Esophagus mucosa (tissue), 1 donor: ENCODE measurements around the gene ATP4A. TPM values are rescaled to one million over a fixed set of nuclear protein-coding genes. Genes with fewer than 3 reads are reported as not detected.
A peak's percentile ranks its signal among the peaks of the same experiment; 100 is the strongest.

Source experiments
- ATAC-seq: fragments of 200-7000 bp; cut with Tn5 transposase; one replicate; pipeline ENCODE4 v1.9.1; 2020
- total RNA-seq: library from RNA; stranded (reverse); gene quantifications from one replicate; pipeline ENCODE4 v1.2.4, GENCODE V29; 2023
- donor health status: DM: yes; HTN: yes; CAD: no.

Gene ATP4A
- total RNA-seq, 1 donor from 2014 or later, result not detected

DNA sequence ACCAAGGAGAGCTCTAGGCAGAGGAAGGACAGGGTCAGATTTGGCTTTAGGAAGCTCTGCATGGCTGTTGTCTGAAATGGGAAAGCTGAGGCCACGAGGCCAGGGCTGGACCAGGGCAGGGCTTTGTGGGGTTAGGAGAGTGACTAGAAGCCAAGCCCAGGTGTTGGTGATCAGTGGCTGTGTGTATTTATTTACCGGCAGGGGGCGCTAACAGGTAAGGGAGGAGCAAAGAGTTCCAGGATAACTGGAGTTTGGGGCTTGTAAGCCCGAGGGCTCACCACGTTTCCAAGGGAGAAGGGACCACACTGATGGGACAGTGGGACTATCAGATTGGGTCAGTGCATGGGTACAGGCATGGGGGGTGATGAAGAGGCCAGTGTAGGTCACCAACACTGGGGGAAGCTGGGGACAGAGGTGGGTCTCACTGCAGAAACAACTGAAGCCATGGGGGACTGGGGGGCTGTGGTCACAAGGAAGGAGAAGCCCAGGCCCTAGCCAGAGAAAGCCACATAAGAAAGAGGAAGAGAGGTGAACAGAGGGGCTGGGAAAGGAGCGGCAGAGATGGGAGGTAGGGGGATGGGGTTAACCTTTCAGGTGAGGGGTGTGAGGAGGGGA lies 14.2 kb downstream of the ATP4A start:
- ATAC-seq, result peak; percentile 36

- no peak for ATAC-seq
Measured at GRCh38 chr19:35546532-35546931, 16.9 kb downstream of the ATP4A start.

DNA sequence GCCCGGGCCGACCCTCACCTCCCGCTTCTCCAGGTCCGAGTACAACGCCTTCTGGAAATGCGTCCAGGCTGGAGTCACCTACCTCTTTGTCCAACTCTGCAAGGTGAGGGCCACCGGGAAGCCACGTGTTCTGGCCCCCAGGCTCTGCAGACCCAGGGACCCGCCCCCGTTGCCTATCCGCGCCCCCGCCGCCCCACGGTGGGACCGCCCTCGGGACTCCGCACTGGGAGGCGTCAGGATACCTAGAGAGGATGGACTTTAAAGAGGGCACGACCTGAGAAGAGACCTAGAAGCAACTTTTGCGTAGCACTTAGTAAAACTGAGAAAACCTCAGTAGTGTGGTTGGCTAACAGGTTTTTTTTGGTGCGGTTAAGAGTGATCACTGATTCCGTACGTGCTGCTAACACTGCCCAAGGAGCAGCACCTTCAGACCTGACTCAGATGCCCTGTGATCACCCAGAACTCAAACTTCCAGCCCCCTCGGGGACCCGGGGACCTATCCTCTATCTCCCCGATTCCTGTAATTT lies 17.5 kb downstream of the ATP4A start:
- ATAC-seq, result peak; percentile 42

DNA sequence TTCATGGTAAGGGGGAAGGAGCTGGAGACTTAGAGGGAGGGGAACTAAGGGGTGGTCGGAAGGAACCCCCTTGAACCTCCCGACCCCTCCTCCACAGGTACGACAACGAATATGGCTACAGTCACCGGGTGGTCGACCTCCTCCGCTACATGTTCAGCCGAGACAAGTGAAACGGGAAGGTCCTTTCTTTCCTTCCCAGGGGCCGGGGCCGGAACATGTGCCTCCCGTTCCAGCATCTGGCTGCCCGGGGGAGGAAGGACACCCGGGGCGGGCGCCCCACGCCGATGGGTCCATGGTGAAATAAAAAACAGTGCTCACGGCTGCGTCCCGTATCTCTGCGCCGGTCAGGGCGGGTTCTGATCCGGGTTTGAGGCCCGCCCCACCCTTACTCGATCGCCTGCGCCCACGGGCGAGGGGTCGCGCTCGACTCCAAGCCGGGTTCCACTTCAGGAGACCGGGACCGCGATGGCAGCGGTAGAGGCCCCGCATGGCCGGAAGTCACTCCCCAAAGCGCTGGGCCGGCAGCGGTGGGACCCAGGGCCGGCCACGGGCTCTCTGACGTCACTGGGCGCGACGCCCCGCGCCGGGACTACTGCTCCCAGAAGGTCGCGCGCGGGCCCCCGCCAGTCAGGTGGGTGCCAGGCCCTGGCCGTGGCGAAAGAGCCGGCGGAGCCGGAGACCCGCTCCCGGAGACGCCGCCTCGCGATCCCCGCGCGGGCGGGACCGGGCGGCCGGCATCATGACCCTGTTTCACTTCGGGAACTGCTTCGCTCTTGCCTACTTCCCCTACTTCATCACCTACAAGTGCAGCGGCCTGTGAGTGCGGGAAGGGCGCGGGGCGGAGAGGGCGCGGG lies 18.2 kb downstream of the ATP4A start, which contains the start of gene TMEM147:
TMEM147 (plus strand) TSS at position 626 of the 854 bp plus-strand sequence; CDS start at position 740, 114 bp downstream.
- peak; percentile 91 for ATAC-seq

- no peak for ATAC-seq
Measured at GRCh38 chr19:35544110-35544802, 19.2 kb downstream of the ATP4A start.

DNA sequence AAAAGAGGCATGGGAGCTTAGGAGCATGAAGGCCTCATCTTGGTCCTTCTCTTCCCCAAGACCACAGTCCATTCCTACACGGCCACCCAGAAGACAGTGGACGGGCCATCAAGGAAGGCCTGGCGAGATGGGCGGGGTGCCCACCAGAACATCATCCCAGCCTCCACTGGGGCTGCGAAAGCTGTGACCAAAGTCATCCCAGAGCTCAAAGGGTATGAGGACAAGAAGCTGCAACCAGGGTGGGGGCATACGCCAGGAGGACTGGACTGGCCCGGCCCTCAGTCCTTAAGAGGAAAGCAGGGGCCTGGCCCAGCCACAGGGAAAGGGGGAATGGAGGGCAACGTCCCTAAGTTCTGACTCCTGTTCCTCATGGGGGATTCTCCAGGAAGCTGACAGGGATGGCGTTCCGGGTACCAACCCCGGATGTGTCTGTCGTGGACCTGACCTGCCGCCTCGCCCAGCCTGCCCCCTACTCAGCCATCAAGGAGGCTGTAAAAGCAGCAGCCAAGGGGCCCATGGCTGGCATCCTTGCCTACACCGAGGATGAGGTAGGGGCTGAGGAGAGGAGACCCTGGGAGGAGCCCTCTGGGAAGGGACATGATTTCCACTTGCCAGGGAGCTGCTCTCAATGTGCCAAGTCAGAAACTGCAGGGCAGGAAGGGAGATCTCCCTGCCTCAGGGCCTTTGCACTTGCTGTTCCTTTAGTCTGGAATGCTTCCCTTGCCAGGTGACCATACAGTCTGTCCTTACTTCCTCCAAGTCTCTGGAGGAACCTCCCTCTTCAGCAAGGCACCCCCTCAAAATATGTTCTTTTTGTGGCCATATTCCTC lies 20.0 kb downstream of the ATP4A start:
- no peak for ATAC-seq

DNA sequence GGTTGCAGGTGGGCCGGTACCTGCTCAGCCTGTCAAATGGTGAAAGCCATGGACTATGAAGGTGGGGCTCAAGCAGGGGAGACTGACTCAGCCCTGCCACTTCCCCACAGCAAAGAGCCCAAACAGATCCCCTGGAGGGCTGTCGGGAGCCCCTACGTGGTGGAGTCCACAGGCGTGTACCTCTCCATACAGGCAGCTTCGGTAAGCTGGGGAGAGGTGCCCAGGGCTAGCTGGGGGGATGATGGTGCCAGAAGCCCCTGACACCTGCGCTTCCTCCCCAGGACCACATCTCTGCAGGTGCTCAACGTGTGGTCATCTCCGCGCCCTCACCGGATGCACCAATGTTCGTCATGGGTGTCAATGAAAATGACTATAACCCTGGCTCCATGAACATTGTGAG lies 21.2 kb downstream of the ATP4A start:
- no peak for ATAC-seq

DNA sequence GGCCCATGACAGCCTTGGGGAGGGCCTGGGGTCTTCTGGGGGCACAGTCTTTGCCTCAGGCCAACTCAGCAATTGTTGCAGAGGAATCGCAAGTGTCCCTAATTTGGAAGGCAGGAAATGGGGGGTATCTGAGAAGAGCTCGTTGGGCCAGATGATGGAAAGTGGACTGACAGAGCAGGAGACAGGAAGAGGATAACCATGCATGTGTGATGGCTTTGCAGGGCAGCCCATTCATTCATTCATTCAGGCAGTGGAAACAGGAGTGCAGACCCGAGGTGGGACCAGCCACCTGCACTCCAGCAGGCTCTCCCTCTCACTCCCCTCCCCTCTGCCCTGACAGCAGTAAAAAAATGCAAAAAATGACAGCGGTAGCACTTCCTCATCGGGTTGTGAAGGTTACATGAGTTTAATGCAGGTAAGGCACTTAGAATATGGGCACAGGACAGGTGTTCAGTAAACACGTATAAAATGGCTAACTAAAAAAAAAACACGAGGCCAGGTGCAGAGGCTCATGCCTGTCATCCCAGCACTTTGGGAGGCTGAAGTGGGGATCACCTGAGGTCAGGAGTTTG lies 23.0 kb downstream of the ATP4A start:
- no peak for ATAC-seq

DNA sequence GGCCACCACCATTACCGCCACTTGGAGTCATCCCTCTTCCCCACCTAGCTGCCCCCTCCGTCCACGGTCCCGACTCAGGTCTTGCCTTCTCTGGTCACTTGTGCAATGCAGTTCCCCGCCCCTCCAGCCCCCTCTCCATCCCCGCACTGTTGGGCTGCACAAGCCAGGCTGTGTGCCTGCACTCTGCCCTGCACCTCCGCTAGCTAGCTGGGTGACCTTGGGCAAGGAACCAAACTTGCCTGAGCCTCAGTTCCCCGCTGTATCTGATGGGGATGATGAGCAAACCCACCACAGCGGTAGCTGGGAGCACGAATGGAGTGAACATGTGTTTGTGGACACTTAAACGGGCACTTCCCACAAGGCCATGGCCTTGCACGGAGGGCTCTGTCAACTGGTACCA lies 23.6 kb downstream of the ATP4A start:
- ATAC-seq, result no peak

- no peak for ATAC-seq
Measured at GRCh38 chr19:35539314-35539713, 24.1 kb downstream of the ATP4A start.

- no peak for ATAC-seq
Measured at GRCh38 chr19:35534803-35535480, 28.5 kb downstream of the ATP4A start.

DNA sequence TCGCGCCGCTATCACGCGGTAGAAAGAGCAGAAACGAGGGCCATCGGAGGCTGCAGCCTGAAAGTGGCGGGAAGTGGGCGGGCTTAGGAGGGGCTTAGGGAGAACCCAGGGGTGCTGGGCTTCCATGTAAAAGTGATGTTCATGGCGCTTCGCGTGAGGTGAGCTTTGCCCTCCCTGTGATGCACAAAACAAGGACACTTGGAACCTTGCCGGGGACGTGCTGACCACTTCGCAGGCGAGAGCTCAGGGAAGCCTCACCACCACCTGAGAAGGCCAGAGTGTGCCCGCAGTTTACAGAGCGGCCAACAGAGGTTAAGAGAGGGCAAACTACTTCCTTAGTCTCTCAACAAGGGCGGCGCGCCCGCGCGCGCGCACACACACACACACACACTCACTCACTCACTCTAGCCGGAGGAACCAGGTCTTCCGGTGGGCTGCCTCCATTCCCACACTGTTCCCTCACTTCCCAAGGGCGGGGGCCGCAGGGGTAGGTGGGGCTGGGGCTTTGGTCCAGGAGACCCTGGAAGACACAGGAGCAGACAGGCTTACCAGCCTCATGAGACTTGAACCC lies 29.6 kb downstream of the ATP4A start:
- ATAC-seq, result peak; percentile 58

GRCh38 chr19:35533201-35533821 lies 30.1 kb downstream of the ATP4A start, which contains the start of gene GAPDHS:
Gene GAPDHS, plus strand, starts transcription at chr19:35533456. Its CDS starts 72 bp downstream, at chr19:35533528.
- no peak for ATAC-seq

DNA sequence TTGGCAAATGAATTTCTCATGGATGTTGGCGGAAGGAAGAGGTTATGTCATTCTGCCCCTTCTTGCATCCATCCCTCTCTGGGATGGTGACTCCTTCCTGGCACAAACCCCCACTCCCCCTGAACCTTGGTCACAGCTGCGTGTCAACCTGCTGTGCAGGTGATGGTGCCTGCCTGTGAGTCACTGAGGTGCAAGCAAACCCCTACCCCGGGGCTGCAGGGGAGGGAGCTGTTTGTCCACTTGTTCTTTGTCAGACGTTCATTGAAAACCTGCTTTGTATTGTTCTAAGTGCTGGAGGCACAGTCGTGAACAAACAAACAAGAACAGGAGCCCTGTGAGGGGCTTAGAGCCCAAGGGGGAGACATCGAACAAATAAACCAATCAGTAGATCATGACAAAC lies 32.2 kb downstream of the ATP4A start:
- ATAC-seq, result peak; percentile 31

DNA sequence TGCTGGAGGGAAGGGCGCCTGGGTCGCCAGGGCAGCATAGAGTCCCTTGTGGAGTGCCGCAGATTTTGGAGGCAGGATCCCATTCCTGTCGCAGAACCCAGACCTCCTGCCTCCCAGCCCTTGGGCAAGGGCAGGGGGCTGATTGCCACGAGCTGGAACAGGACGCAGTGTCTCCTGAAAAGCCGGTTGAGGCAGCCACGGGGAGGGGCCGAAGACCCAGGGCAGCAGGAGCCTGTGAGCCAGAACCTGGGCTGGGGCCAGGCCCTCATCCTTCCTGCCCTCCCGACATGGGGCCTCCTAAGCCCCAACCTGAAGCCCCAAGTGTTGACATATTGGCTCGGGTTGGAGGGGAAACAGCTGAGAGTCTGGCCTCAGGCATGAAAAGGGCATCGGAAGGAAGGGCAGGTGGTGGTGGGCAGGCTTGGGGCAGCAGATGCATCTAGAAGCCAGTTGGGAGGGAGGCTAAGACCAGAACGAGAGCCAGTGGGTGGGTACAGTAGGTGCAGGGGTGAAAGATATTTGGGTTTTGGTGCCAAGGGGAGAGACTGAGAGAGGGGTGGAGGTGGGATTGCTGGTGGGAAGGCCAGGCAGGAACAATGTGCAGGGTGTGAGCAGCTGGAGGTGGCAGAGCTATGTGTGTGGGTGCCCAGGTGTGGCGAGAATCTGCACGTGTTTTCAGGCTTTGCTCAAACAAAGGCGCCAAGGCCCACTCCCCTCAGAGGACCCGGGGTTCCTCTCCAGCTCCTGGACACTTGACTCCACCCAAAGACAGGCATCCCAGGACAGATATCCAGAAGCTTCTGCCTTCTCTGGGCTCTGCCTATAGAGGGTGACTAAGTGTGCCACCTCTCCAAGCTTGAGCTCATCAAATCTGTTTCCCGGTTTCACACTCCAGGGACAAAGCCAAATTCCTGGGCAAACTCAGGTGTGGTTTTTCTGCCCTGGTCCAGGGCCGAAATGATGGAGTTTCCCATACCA lies 33.9 kb downstream of the ATP4A start:
- peak; percentile 68 for ATAC-seq

DNA sequence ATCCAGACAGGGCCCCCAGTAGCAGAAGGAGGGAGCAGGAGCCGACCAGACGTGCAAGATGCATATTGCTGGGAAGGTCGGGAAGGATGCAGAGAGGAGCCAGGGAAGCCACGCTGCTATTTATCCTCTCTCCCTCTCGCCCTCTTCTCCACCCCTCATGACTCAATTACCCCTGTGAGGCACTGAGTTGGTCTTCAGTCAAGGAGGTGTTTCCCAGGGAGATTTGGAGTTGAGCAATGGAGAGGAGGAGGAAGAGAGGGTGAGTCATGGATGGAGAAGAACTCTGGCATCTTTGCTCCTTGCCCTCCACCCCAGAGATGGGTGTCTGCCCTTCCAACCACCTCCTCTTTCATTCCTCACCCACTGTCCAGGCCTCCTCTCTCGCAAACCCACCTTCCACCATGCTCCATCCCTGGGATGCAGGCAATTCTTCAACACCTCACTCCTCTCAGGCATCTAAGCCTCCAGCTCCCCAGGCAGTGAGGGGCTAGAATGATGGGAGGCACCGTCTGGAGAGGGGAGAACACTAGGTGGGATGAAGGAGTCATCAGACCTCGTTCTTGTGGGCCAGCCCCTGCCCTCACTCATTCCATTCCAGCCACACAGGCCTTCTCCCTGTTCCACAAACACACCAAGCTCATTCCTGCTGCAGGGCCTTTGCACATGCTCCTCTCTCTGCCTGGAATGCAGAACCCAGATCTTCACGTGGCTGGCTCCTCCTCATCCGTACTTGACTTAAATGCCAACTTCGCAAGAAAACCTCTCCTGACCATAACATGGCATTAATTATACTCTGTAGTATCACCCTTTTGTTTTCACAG lies 35.0 kb downstream of the ATP4A start, which contains the start of gene SBSN:
SBSN (minus strand) TSS at position 94 of the 821 bp plus-strand sequence; CDS start at position 64, 30 bp downstream.
- peak; percentile 82 for ATAC-seq

DNA sequence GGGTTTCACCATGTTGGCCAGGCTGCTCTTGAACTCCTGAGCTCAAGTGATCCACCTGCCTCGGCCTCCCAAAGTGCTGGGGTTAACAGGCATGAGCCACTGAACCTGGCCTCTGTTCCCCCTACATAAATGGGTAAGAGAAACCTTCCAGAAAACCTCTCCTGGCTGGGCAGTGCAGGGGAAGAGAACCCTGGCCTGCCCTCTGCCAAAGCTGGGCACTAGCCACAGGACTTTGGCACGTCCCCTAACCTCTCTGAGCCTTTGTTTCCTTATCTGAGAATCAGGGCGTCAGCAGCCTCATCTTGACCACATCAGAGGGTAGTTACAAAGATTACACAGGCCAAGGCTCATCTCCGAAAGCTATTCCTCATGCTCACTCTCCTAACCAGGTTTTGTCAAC lies 37.6 kb downstream of the ATP4A start:
- ATAC-seq, result no peak
